Activated T-cell treated with anti-CD3 and anti-CD28 coated beads for 48 hours (primary cell): ENCODE results near the gene JAGN1.
"Not testable (repeated sequence)": the region's sequence is repeated elsewhere in the genome, so short reads cannot be mapped to it uniquely, and the experiment has no call there.

ENCODE experiments used
- DNase-seq: peaks from one replicate; pipeline ENCODE4 v3.0.0-alpha.2; 2020; ENCODE audit warnings: low read depth

Gene JAGN1

GRCh38 chr3:9867106-9867505 lies 23.3 kb upstream of the JAGN1 start:
- DNase-seq = no peak

DNA sequence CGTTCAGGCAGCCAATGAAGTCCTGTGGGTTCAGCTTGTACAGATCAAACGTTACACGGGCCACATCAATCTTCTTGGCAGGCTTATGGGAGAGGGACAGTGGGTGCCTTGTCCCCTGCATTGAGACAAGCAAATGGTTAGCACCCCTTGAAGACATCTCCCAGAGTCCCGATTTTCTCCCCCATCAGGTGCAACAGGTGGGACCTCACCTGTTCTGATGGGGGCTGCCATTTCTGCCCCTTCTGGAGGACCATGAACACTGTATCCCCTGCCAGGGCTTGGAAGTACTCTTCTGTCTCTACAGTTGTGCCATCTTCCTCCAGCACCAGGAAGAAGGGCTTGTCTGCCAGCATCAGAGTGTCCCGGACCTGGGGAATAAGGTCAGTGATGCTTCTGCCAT lies 20.5 kb upstream of the JAGN1 start:
- DNase-seq = no peak

DNA sequence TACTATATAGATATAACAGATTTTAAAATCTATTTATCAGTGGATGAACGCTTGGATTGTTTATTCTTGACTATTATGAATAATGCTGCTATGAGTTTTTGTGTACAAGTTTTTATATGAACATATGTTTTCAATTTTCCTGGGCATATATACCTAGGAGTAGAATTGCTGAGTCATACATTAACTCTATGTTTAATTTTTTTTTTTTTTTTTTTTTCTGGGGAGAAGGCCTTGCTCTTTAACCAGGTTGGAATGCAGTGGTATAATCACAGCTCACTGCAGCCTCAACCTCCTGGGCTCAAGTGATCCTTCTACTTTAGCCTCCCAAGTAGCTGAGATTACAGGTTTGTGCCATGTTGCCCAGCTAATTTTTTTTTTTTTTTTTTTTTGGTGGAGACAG lies 19.4 kb upstream of the JAGN1 start:
- no peak for DNase-seq

DNA sequence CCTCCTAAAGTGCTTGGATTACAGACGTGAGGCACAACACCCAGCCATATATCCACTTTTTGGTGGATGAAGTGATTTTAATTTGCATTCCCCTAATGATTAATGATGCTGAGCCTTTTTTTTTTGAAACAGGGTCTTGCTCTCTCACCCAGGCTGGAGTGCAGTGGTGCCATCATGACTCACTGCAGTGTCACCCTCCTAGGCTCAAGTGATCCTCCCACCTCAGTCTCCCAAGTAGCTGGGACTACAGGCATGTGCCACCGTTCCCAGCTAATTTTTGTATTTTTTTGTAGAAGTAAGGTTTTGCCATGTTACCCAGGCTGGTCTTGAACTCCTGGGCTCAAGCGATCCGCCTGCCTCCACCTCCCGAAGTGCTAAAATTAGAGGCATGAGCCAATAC lies 18.3 kb upstream of the JAGN1 start:
- not testable (repeated sequence) for DNase-seq

GRCh38 chr3:9875448-9875847 lies 15.0 kb upstream of the JAGN1 start:
- DNase-seq = no peak

DNA sequence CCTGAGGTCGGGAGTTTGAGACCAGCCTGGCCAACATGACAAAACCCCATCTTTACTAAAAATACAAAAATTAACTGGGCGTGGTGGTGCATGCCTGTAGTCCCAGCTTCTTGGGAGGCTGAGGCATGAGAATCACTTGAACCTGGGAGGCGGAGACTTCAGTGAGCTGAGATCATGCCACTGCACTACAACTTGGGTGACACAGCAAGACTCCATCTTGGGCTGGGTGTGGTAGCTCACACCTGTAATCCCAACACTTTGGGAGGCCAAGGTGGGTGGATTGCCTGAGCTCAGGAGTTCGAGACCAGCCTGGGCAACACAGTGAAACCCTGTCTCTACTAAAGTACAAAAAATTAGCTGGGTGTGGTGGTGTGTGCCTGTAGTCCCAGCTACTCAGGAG lies 14.2 kb upstream of the JAGN1 start:
- DNase-seq = not testable (repeated sequence)

- no peak for DNase-seq
Observed at GRCh38 chr3:9876991-9877390, 13.4 kb upstream of the JAGN1 start.

GRCh38 chr3:9878700-9879099 lies 11.7 kb upstream of the JAGN1 start:
- no peak for DNase-seq

GRCh38 chr3:9879830-9880549 lies 10.4 kb upstream of the JAGN1 start, which contains the start of gene CIDEC:
TSS of gene CIDEC (minus strand) at chr3:9880253. CDS start at chr3:9878486, 1,767 bp downstream.
- no peak for DNase-seq

DNA sequence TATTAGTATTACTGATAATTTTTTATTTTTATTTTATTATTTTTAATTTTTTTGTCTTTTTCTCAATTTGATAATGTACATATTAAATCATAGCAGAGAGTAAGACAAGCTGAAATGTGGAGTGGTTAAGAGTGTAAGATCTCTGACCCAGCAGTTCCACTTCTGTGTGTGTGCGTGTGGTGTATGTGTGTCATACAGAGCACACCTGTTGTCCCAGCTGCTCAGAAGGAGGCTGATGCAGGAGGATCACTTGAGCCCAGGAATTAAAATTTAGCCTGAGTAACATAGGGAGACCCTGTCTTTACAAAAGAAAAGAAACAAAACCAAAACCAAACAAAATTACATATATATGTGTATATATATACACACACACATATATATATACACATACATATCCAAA lies 9.0 kb upstream of the JAGN1 start:
- no peak for DNase-seq

DNA sequence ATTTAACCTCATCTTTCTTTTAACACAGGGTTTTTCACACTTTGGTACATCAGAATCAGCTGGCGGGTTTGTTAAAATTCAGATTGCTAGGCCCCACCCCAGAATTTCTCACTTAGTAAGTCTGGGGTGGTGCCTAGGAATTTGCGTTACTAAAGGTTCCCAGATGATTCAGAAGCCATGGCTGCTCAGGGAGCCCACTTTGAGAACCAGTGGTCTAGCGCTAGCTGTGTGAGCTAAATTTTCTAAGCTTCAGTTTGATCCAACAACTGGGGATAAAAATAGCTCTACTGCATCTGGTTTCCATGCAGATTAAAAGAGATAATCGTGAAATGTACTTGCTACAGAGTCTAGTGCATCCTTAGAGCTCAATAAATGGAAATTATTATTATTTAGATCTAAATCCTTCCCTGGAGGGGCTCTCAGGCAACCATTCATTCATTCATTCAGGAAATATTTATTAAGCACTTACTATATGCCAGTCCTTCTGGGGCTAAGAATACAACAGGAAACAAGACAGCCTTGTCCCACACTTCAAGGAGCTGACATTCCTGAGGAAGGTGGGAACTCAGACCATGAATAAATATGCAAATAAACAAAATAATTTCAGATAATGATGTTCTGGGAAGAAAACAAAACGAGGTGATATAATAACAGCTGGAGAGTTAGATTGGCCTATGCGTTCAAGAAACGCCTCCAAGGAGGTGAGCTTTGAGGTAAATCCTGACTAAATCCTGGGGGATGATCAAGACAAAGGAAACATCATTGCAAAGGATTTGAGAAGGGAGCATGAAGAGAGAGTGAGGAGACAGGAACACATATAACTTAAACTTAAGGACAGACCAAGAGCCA lies 6.5 kb upstream of the JAGN1 start:
- DNase-seq = no peak

DNA sequence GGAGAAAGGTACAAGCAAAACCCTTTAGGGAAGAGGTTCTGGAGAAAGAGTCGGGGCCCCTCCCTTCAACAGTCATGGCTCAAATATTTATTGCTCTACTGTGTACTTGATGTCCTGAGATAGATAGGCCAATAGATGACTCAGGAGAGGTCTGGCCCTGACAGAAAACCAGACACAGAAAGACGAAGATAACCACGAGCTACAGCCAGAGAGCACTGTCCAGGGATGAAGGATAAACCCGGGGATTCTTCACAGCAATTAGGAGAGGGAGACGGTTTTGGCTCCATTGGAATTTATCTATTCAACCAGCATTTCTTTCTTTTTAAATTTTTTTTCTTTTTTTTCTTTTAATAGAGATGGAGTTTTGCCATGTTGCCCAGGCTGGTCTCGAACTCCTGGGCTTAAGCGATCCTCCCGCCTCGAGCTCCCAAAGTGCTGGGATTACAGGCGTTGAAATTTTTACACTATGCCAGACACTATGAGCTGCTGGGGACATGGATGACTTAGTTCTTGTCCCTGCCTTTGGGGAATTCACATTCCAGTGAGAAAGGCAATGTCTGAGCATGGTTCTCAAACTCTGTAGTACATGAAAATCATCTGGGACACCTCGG lies 5.8 kb upstream of the JAGN1 start:
- no peak for DNase-seq

DNA sequence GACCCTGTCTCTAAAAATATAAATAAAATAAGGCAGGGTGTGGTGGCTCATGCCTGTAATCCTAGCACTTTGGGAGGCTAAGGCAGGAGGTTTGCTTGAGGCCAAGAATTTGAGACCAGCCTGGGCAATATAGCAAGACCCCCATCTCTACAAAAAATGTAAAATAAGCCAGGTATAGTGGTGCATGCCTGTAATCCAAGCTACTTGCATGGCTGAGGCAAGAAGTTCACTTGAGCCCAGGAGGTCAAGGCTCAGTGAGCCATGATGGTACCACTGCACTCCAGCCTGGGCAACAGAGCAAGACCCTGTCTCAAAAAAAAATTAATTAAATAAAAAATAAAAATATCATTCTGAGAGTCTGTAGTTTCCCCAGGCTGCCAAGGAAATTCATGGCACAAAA lies 4.1 kb upstream of the JAGN1 start:
- no peak for DNase-seq

DNA sequence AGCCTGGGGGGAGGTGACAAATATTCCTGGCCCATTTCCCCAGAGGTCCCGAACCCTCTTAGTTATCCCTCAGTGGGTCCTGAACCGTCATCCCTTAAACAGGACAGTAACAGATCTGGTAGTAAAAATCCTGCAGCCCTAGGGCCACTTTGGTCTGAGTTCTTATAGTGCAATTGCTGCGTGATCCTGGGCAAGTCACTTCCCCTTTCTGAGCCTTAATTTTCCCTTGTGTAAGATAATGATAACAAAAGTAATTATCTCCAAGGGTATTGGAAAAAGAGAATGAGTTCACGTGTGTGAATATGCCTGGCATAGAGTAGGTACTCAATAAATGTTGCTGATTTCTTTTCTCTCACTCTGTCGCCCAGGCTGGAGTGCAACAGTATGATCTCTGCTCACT lies 2.9 kb upstream of the JAGN1 start:
- DNase-seq = no peak

DNA sequence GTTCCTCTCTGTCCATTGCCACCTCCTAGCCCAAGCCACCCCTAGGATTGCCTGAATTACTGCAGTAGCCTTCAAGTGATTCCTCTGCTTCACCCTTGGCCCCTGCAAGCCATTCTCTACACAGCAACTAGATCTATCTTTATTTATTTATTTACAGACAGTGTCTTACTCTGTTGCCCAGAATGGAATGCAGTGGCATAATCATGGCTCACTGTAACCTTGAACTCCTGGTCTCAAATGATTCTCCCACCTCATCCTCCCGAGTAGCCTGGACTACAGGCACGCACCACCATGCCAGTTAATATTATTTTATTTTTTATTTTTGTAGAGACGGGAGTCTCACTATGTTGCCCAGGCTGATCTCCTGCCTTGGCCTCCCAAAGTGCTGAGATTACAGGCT lies 1.9 kb upstream of the JAGN1 start:
- DNase-seq = no peak

- DNase-seq = no peak
Observed at GRCh38 chr3:9889405-9889804, 1.0 kb upstream of the JAGN1 start.

GRCh38 chr3:9891072-9891622 lies 737 bp downstream of the JAGN1 start:
- no peak for DNase-seq

GRCh38 chr3:9893739-9894138 lies 3.3 kb downstream of the JAGN1 start:
- DNase-seq = no peak

- DNase-seq = not testable (repeated sequence)
Observed at GRCh38 chr3:9895715-9896114, 5.3 kb downstream of the JAGN1 start.

DNA sequence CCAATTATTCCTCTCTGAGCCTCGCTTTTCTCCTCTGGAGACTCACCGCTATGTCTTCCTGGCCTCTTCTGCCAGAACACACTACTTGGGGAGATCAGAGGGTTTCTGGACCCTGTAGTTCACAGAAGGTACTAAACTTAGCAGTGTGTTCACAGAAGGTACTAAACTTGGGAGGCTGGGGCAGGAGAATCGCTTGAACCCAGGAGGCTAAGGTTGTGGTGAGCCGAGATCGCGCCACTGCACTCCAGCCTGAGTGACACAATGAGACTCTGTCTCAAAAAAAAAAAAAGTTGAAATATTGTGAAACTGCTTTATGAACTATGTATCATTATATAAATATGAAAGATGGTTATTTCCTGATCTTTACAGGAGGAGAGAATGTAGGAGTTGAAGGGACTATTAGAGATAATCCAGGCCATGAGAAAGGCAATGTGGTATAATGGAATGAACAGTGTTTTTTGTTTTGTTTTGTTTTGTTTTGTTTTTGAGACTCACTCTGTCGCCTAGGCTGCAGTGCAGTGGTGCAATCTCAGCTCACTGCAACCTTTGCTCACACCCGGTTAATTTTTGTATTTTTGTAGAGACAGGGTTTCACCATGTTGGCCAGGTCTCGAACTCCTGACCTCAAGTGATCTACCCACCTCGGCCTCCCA lies 6.5 kb downstream of the JAGN1 start:
- DNase-seq = not testable (repeated sequence)

DNA sequence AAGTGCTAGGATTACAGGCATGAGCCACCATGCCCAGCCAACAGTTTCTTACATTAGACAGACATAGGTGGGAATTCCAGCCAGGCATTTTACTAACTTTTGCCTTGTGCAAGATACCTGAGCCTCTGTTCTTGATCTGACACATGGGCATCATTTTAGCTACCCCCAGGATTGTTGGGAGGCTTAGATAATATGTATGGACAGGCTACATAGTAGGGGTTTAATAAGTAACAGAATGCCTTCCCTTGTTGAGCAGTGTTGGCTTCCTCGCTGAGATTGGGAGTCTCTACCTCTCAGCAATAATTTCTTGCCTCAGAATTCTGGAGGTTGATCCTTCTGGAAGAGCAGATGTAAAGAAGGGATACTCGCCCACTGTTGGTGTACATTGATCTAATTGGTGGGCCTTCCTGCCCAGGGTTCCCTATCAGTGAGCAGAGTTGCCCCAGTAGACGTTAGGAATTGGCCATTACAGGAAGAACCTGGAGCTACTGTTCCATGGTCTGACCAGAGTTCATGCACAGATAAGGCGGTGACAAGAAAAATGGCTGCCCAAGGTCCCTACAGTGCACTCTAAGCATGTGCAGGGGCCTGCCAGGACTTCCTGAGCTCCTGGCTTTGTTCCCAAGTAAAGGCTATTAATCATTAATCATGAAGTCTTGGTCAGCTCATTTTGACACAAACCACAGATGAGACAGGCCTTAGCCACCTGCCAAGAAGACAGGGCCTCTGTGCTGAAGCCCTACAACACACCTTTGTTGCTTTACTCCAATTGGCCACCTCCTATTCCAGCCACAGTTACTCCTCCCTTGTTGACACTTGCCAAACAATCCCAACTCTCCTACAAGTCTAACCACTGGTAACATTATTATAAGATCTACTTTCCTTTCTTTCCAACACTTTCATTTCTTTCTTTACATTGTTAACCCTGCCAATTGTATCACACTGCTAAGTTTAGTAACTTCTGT lies 7.3 kb downstream of the JAGN1 start:
- no peak for DNase-seq
